HG02970 (cell line): ENCODE data around the gene SF3B6.
A peak's percentile ranks its signal among the peaks of the same experiment; 100 is the strongest.
"Not testable (repeated sequence)": the region's sequence is repeated elsewhere in the genome, so short reads cannot be mapped to it uniquely, and the experiment has no call there.

Experiments
- ATAC-seq: cut with Tn5 transposase; IDR thresholded peaks from one replicate; pipeline ENCODE4 v1.9.1; 2021; ENCODE audit warnings: mild to moderate bottlenecking, moderate library complexity, moderate number of reproducible peaks; ENCODE audit not compliant: unreplicated experiment, low FRiP score

The SF3B6 gene

DNA sequence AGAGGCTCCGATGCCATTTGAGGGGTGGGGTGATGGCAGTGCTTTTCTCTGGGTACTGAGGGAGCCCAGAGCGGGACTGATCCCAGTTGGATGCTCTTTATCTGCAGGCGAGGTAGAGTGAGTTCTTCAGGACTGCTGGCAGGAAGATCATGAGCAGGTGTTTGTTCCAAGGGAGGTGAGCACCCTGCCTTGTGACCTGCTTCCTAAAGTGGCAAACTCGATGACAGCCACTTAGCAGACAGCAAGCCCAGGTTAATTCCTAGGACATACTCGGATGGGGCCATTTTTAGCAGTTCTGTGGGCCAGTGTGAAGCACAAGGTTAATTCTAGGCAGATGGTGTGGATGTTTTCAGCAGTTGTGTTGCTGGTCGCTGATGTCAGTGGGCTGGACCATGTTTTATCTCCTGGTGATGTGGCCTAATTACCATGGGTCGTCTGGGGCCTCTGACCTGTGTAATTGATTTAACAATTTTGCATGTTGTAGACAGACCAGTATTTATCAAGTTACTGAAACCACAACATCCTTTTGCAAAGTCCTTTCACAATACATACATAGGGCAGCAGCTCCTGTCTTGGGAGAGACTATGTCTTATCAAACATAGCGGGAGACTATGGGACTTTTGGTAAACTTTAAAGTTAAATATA, 21.6 kb downstream of the SF3B6 start:
- ATAC-seq, result no peak

GRCh38 chr2:24052951-24053350, 23.2 kb downstream of the SF3B6 start:
- ATAC-seq, result no peak

- no peak for ATAC-seq
These were observed 24.3 kb downstream of the SF3B6 start for GRCh38 chr2:24051833-24052232.

DNA sequence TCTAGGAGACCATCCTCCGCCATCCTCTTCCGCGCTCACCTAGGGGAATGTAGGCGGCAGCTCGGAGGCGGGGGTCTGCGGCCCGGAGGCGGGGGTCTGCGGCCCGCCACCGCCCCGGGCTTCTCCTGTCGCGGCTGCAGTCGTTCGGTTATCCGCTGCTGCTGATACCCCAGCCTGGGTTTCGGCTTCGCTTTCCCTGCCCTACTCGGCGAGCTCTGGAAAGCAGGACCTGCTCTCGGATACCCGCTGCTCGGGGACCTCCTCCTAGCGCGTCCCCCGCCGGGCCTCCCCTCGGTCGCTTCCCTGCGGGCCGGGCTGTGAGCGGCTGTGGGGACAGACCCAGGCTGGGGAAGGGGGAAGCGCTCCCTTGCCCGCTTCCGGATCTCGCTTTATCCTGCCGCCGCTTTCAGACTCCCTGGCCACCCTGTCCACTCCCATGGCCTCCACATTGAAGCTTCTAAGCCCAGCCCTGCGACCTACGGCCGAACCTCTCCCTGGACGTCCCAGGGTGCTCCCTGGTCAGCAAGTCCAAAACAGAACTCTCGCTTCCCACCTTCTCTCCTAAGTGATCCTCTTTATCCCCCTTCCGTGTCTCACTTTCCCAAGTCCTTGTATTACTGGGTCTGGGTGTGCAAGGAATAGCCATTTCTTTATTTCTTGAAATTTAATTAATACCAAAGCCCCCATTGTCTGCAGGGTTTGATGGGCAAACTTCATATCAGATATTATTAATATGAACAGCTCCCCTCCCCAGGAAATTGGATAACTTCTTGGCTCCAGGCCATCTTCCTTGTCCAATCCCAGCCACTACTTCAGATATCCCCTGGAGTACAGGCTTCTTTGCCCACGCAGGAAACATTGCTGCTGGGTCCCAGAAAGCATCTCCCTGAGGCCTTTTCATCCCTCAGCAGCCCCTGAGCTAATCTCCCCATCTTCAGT, 25.8 kb downstream of the SF3B6 start:
- ATAC-seq, result no peak

GRCh38 chr2:24049485-24050021, 26.6 kb downstream of the SF3B6 start, which contains the start of gene FKBP1B:
FKBP1B (plus strand) TSS chr2:24049741; CDS start chr2:24049850, 109 bp downstream.
- no peak for ATAC-seq

- ATAC-seq, result no peak
These were observed 27.2 kb downstream of the SF3B6 start for GRCh38 chr2:24048769-24049484.

DNA sequence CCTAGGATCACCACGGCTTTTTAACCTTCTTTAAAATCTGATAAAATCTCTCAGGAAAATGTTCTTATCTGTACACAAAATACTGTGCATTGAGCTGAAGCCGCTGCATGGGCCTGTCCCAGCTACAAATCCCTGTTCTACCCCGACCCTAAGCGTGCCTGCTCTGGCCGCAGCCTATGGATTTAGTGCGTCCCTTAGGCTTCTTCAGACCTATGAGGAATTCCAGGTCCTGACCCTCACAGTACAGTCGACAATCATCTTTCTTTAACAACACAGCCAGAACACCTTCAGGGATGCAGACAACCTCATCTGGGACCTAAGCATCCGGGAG, 28.5 kb downstream of the SF3B6 start:
- no peak for ATAC-seq

GRCh38 chr2:24046930-24047702, 29.0 kb downstream of the SF3B6 start, which contains the start of gene WDCP:
WDCP (minus strand) TSS chr2:24047391; CDS start chr2:24039494, 7,897 bp downstream.
- ATAC-seq, result peak; percentile 96

- ATAC-seq, result no peak
These were observed 29.6 kb downstream of the SF3B6 start for GRCh38 chr2:24046599-24046929.

- ATAC-seq, result no peak
These were observed 30.3 kb downstream of the SF3B6 start for GRCh38 chr2:24045511-24046508.

- not testable (repeated sequence) for ATAC-seq
These were observed 33.0 kb downstream of the SF3B6 start for GRCh38 chr2:24043133-24043532.

- ATAC-seq, result no peak
These were observed 35.6 kb downstream of the SF3B6 start for GRCh38 chr2:24040511-24040910.

- no peak for ATAC-seq
These were observed 37.2 kb downstream of the SF3B6 start for GRCh38 chr2:24038786-24039499.

DNA sequence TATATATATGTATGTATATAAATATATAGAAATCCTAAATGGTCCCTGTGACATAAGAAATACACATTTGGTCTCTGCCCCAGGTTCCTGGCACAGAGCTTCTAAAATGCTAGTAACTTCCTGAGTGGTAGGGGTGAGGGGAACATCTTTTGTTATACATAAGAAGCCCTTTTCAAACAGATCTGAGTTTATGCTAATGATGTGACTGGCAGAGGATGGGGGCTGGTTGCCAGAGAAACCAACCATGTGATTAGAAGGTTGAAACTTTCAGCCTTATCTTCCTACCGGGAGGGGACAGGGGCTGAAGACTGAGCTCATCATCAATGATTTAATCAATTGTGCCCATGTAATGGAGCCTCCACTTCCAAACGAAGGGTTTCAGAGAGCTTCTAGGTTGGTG, 49.9 kb downstream of the SF3B6 start:
- no peak for ATAC-seq

- no peak for ATAC-seq
These were observed 51.0 kb downstream of the SF3B6 start for GRCh38 chr2:24024996-24025663.

GRCh38 chr2:24024018-24024417, 52.1 kb downstream of the SF3B6 start:
- no peak for ATAC-seq

DNA sequence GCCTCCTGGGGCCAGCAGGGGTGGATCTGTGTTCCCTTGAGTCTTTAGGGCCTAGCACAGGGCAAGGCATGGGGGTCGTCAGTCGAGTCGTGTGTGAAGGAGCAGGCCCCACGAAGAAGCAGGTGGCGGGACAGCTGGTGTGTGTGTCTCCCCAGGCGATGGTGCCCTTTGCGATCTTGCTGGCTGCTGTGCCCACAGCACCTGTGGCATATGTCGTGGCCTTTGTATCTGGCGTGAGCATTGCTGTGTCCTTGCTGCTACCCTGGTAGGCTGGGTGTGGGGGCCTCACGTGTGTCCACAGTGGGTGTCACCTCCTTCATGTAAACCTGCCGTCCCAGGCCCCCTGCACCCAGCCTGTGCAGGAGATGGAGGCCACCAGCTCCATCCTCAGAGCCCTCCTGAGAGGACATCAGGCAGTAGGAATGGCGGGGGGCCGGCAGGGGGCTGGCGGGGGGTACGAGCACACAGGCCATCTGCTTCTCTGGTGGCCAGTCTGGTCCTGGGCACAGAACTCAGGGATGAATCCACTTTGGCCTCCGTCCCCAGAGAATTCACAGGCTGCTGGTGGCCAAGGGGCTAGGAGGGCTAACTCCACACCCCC, 53.1 kb downstream of the SF3B6 start:
- ATAC-seq, result no peak
